WI38 (cell line): ENCODE measurements around the gene IGF1R.

Experiments used
- H3K4me3 ChIP-seq: 2 replicates; pipeline ENCODE4 v1.5.1; 2011; ENCODE audit warnings: low read depth, mild to moderate bottlenecking, control low read depth, low read length
- TF ChIP-seq, protein P1 (sequence below): IDR thresholded peaks from 2 replicates; pipeline ENCODE4 v1.5.1; 2012; ENCODE audit warnings: low read depth, mild to moderate bottlenecking, control low read depth, low read length

The IGF1R gene

GRCh38 chr15:98717371-98717770, 69.0 kb downstream of the IGF1R start:
- H3K4me3 ChIP-seq = no peak overlapping the region
- TF ChIP-seq, protein P1, sequence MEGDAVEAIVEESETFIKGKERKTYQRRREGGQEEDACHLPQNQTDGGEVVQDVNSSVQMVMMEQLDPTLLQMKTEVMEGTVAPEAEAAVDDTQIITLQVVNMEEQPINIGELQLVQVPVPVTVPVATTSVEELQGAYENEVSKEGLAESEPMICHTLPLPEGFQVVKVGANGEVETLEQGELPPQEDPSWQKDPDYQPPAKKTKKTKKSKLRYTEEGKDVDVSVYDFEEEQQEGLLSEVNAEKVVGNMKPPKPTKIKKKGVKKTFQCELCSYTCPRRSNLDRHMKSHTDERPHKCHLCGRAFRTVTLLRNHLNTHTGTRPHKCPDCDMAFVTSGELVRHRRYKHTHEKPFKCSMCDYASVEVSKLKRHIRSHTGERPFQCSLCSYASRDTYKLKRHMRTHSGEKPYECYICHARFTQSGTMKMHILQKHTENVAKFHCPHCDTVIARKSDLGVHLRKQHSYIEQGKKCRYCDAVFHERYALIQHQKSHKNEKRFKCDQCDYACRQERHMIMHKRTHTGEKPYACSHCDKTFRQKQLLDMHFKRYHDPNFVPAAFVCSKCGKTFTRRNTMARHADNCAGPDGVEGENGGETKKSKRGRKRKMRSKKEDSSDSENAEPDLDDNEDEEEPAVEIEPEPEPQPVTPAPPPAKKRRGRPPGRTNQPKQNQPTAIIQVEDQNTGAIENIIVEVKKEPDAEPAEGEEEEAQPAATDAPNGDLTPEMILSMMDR = no peak

GRCh38 chr15:98717942-98718341, 69.6 kb downstream of the IGF1R start:
- H3K4me3 ChIP-seq = no peak overlapping the region

GRCh38 chr15:98718426-98719136, 70.2 kb downstream of the IGF1R start:
- TF ChIP-seq, protein P1 = no peak
- H3K4me3 ChIP-seq = no peak overlapping the region

More at GRCh38 chr15:98717942-98718341, 69.6 kb downstream of the IGF1R start:
- TF ChIP-seq, protein P1 = no peak

DNA sequence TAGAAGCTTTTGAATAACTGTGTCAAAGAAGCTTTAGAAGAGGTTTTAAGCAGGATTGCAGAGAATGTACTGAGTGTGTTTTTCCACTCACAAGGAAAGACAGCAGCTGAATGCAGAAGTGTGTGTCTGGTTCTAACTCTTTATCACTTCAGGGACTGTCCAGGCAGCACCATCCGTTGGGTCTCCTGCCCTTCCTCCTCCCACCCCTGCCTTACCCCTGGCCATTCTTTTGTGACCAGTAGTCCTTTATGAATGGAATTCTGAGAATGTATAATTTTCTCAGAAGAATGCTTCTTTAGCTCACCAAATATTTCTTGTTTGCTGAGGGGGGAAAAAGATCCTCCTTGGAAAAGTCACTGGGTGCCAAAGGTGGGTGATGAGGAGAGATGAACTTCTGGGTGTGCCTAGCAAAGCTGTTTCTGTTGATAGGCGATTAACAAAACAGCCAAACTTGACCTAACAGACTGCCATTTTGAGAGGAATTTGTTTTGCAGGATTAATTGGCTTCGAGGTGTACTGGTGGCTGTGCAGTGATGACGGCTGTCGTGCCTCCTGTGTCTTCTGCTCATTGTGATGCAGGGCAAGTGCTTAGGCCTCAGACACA, 70.9 kb downstream of the IGF1R start:
- TF ChIP-seq, protein P1 = no peak
- no peak overlapping the region for H3K4me3 ChIP-seq

- TF ChIP-seq, protein P1 = no peak
- no peak overlapping the region for H3K4me3 ChIP-seq
Observed at GRCh38 chr15:98720031-98720430, 71.7 kb downstream of the IGF1R start.

- TF ChIP-seq, protein P1 = no peak
- no peak overlapping the region for H3K4me3 ChIP-seq
Observed at GRCh38 chr15:98720577-98721565, 72.5 kb downstream of the IGF1R start.

DNA sequence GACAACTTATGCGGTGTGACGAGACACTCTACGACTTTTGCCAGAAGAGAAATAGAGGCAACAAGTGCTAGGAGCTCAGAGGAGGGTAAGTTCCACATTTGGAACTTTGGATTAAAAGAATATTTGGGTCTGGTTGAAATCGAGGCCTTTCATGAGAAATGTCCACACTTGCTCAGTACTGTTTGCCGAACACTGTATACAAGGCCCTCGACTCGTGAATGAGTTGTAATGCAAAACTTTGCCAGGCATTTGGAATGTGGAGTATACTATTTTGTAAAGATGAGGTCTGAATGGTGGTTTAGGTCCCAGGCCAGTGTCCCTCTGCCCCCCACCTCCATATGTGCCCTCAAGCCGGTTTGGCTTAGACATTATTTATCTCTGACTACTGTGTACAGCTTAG, 73.9 kb downstream of the IGF1R start:
- TF ChIP-seq, protein P1 = no peak
- H3K4me3 ChIP-seq = no peak overlapping the region
